Measurements from ENCODE around the gene RAC2.
"Not testable (repeated sequence)": the region's sequence is repeated elsewhere in the genome, so short reads cannot be mapped to it uniquely, and the experiment has no call there.

The RAC2 gene

GRCh38 chr22:37234736-37235711 lies 9.0 kb downstream of the RAC2 start:
- DNase-seq (ENCODE audit: low read depth, low spot score): no peak

GRCh38 chr22:37233751-37234631 lies 10.1 kb downstream of the RAC2 start:
- DNase-seq (ENCODE audit: low read depth, low spot score): no peak

GRCh38 chr22:37233371-37233750 lies 10.7 kb downstream of the RAC2 start:
- not testable (repeated sequence) for DNase-seq (ENCODE audit: low read depth, low spot score)

DNA sequence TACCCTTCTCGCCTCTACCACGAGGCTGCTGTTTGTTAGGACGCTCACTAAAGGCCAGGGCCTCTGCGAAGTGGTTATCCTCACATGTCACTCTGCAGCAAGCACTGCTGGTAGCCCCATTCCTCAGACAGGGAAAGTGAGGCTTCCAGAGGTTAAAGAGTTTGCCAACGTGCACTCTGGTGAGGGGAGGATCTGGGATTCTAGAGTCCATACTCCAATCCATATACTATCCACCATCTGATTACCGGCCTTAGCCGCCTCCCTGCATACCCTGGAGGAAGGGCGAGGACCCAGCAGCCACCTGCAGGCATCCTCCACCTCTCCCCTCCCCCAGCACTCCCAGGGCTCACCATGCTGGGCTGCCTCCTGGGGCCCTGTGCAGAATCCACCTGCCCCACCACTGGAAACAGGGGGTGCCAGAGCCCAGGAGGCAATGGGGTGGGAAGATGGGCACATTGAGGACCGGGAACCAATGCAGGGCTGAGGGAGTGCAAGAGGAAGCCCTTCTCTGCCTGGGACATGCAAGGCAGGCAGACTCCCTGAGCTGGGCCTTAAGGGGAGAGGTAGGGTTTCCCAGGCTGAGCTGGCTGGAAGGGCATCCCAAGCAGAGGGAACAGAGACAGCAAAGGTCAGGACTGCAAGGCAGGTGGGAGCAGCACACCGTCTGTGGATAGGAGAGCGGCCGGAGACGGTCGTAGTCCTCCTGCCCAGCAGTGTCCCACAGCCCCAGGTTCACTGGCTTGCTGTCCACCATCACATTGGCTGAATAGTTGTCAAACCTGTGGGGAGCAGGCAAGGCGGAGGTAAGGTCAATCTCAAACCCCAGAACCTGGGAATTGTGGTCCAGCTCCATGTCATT lies 11.7 kb downstream of the RAC2 start:
- no peak for DNase-seq (ENCODE audit: low read depth, low spot score)

- no peak for DNase-seq (ENCODE audit: low read depth, low spot score)
Measured at GRCh38 chr22:37231406-37232139, 12.5 kb downstream of the RAC2 start.

DNA sequence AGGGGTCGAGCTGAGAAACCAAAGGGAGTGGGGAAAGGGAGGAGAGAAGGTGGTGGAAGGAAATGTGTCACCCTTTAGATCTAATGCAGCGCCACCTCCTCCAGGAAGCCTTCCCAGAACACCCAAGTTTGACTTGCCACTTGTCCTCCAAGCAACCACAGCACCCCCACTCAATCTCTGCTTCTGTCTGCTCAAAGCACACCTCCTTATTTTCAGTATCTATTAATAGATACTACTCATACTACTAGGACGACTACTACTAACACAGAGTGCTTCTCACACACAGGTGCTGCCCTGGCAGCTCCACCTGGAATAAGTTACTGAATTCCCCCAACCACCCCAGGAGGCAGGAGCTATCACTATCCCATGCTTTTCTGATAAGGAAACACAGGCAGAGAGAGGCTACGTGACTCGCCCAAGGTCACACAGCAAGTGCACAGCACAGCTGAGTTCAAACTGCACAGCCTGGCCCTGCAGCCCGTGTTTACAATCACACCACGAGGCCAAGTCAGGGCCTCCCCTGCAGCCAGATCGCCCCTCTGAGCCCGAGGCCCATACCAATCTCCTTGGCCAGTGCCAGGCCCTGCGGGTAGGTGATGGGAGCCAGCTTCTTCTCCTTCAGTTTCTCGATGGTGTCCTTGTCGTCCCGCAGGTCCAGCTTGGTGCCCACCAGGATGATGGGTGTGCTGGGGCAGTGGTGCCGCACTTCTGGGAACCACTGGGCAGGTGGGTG lies 13.2 kb downstream of the RAC2 start:
- DNase-seq (ENCODE audit: low read depth, low spot score): no peak

DNA sequence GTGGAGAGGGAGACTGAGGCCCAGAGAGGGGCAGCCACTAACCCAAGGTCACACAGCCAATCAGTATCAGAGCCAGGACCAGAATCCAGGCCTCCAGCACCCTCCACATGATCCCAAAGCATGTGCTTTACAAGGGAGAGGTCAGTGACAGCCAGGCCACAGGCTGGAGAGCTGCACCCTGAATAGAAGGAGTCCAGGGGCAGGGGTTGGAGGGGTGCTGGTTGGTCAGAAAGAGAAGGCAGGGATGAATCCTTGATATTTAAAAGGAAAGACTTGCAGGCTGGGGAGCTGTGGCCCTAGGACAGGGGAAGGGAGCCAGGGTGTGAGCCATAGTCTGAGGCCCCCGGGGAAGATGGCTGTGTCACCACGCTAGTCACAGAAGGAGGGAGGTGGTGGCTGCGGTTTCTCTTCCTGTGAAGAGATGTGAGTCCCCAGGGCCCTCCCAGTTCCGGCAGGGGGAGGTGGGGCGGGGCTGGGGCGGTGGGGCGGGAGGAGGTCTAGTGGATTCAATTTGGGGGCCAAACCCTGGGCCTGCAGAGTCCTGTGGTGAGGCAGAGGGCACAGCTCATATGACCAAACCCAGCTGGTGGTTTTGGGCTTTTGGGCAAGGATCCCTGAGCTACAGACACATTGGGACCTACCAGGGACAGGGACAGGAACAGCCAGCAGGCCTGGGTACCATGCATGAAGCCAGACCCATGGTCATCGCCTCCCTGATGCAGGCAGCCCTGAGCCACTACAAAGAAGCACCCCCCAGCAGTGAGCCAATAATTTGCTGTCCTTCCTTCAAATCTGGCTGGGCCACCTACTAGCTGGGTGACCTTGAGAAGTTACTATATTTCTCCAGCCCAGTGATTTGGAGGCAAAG lies 14.0 kb downstream of the RAC2 start:
- no peak for DNase-seq (ENCODE audit: low read depth, low spot score)

- DNase-seq (ENCODE audit: low read depth, low spot score): no peak
Measured at GRCh38 chr22:37229012-37229804, 14.9 kb downstream of the RAC2 start.

DNA sequence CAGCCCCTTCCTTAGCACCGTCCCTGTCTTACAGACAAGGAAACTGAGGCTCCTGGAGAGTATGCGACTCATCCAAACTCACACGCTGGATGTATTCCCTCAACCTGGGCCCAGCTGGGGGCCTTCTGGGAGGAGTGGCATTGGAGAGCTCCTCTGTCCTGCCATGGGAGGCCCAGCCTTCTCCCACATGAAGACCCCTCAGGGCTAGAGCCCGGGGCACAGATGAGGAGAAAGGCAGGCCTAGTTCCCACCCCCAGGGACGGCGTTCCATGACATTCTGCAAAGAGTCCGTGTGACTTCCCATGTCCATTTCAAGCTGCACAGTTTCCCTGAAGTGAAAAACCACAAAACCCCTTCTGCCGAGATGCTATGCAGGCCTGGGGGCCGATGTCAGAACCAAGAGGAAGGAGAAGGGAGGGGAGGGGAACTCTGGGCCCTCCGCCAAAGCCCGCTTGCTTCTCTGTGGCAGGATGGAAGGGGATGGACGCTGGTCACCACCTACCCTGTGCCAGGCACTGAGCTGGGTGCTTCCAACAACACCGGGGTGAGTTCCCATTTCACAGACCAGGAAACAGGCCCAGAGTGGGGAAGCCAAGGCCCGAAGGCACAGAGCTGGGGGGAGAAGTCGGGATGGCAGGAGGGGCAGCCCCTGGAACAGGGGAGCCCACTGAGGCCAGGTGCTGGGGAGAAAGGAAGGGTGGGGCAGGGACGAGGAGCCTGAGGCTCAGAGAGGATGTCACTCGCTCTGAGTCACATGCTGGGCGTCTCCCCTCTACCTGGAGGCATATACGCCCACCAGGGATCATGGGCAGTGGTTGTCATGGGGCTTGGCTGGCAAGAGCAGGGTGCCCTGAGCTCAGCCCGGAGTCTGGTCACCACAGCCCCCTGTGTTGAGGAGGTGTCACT lies 15.7 kb downstream of the RAC2 start:
- no peak for DNase-seq (ENCODE audit: low read depth, low spot score)

DNA sequence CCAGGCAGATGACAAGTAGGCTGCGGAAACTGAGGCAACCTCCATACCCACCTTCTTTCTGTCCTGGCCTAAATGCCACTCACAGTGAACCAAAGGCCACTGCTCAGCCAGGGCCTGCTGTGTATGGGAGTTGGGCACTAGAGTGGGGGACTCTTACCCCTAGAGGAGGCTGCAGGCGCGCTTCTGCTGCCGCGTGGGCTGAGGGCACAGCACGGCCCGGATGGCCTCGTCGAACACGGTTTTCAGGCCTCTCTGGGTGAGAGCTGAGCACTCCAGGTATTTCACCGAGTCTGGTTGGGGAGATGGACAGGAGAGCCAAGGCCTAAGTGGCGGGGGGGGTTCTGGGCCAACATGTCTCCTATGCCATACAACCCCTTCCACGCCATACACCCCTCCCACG lies 17.6 kb downstream of the RAC2 start:
- DNase-seq (ENCODE audit: low read depth, low spot score): no peak

GRCh38 chr22:37226087-37226486 lies 18.0 kb downstream of the RAC2 start:
- DNase-seq (ENCODE audit: low read depth, low spot score): no peak

- no peak for DNase-seq (ENCODE audit: low read depth, low spot score)
Measured at GRCh38 chr22:37225481-37225880, 18.6 kb downstream of the RAC2 start.

DNA sequence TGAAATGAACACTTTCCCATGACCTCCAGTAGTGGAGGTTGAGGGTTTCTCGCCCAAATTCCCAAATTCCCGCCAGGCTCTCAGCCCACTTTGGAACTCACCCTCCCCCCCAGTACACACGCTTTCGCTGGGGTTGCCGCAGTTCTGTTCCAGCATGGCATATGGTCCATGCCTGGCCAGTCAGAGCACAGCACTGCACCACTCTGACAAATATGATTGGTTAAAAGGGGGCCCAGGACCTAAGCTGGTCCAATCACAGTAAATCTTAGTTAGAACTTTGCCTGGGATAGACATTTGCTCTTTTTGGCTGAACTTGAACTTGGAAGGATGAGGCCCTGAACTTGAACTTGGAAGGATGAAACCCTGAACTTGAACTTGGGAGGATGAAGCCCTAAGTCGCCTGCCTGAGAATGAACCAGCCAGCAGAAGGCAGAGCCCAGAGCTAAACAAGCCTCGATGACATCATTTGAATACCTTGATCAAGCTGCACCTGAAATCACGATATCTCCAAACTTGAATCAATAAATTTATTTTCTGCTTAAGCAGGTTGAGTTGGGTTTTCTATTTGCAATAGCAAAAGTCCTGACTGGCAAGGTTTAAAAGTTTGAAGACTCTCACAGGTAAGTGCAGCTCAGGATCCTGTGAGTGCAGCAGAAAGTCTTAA lies 19.2 kb downstream of the RAC2 start:
- DNase-seq (ENCODE audit: low read depth, low spot score): no peak

DNA sequence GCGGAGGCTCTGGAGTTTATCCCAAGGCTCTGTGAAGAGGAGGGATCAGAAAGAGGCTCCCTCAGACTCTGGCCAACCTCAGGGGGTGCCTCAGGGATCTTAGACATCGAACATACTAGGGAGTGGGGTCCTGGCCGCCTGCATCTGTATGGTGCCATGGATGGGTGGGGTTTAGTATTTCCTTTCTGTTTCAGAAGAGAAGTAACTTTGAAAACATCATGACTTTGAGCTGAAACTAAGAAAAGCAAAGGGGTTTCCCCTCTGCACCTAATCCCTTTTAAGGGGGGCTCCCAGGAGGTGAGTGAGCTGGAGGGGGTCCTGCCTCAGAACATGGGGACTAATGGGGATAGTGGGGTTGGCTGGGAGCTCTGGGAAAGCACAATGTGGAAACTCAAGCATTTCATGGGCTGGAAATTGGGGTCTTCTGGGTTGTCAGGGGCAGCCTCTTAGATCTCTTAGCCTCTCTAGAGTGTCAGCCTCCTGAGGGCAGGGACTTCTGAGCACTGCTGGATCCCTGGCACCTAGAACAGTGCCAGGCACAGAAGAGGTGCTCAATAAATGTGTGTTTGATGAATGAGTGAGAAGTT lies 20.0 kb downstream of the RAC2 start:
- no peak for DNase-seq (ENCODE audit: low read depth, low spot score)

DNA sequence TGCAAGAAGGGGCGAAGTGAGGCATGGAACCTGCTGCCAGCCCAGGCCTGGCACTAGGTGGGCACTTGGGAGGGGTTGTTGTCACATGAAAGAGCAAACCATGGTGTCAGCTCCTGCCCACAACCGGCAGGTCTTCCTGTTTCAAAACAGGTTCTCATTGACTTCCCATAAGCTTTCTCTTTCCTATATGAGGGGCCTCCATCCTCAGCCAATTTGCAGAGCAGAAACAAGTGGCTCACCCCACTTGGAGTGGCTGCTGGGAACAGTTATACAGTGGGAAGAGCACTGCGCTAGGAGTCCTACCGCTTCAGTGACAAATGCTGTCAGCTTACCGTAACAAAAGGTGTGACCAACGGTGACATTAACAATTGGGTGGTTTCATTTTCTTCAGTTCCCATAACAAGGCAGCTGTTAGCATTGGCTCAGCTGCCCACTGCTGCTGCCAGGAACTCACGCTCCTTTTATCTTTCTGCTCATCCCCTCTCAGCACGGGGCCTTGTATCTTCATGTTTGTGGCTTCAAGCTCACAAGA lies 21.6 kb downstream of the RAC2 start:
- no peak for DNase-seq (ENCODE audit: low read depth, low spot score)

Data from ELF-1 (cell line).